Endothelial cell of umbilical vein (primary cell): ENCODE results near the gene AQP10. TPM values are rescaled to one million over a fixed set of nuclear protein-coding genes. Genes with fewer than 3 reads are reported as not detected.

Experiments
- Bru-seq: library from RNA; stranded (reverse); fragments of 400-500 nt; gene quantifications from one replicate; lab custom pipeline; 2021; lab: Mats Ljungman, UMichigan
- BruChase-seq, 2 experiments: library from RNA; stranded (reverse); fragments of 400-500 nt; gene quantifications; one replicate each; lab custom pipeline; 2021; lab: Mats Ljungman, UMichigan
- BruUV-seq: library from RNA; stranded (reverse); fragments of 400-500 nt; replicated peaks from 2 replicates; lab custom pipeline; 2021; lab: Mats Ljungman, UMichigan
- CTCF ChIA-PET: fragments of 300-600, 350-600 bp; sonication (Branson Sonifier 250); formaldehyde crosslinking; loops from one replicate; lab custom pipeline; 2021; ENCODE audit warnings: antibody characterized with exemption, inconsistent platforms; lab: Charles Lee
- POLR2A ChIA-PET: fragments of 300-600, 350-600 bp; sonication (Branson Sonifier 250); formaldehyde crosslinking; loops from one replicate; lab custom pipeline; 2021; ENCODE audit warnings: antibody characterized with exemption, inconsistent platforms; lab: Charles Lee
- DNase-seq: peaks from one replicate; pipeline ENCODE4 v3.0.0-alpha.2; 2011; ENCODE audit warnings: low read depth, low spot score
- FAIRE-seq: peaks from 2 replicates; lab custom pipeline; 2011; peaks lifted over from hg19 to GRCh38; lab: Jason Lieb, UNC
- H2AFZ ChIP-seq: 2 replicates; pipeline ENCODE4 v1.6.0; 2012; ENCODE audit warnings: low read depth, low read length, control low read depth, inconsistent platforms
- H3K27ac ChIP-seq: 2 replicates; pipeline ENCODE4 v1.5.1; 2011; ENCODE audit warnings: low read depth, mild to moderate bottlenecking, control low read depth, low read length, moderate library complexity; ENCODE audit not compliant: insufficient read depth
- H3K27me3 ChIP-seq, 2 experiments: 2 replicates each; pipeline versions ENCODE4 v1.6.0 to v1.6.1; 2011; ENCODE audit warnings: low read length in 2 of 2, mixed read lengths in 1 of 2; ENCODE audit not compliant: control insufficient read depth in 2 of 2, insufficient read depth in 2 of 2
- H3K36me3 ChIP-seq, 2 experiments: 2 replicates in 1 of 2; 3 replicates in 1 of 2; pipeline ENCODE4 v1.5.1; 2011; ENCODE audit warnings: low read length in 2 of 2, mild to moderate bottlenecking in 1 of 2, moderate library complexity in 1 of 2; ENCODE audit not compliant: control insufficient read depth in 2 of 2, insufficient read depth in 2 of 2; ENCODE audit errors: extremely low read depth in 1 of 2
- H3K4me1 ChIP-seq: 3 replicates; pipeline ENCODE4 v1.5.1; 2011; ENCODE audit warnings: mild to moderate bottlenecking, low read length; ENCODE audit not compliant: control insufficient read depth, insufficient read depth; ENCODE audit errors: extremely low read depth
- H3K4me2 ChIP-seq: 2 replicates; pipeline ENCODE4 v1.6.1; 2011; ENCODE audit warnings: low read length, control low read depth, mixed read lengths; ENCODE audit not compliant: insufficient read depth
- H3K4me3 ChIP-seq, 3 experiments: fragments of 200-600 bp in 1 of 3; sonication (generic), shearing (Covaris generic) in 1 of 3; replicated peaks in 1 of 3; 2 replicates each; pipeline ENCODE4 v1.5.1; 2011 to 2016; ENCODE audit warnings: control low read depth in 3 of 3, low read length in 3 of 3, mild to moderate bottlenecking in 2 of 3, inconsistent platforms in 1 of 3, low read depth in 1 of 3, moderate library complexity in 1 of 3; ENCODE audit not compliant: insufficient read depth in 1 of 3
- H3K79me2 ChIP-seq: 2 replicates; pipeline ENCODE4 v1.6.0; 2012; ENCODE audit warnings: low read length, inconsistent platforms; ENCODE audit not compliant: control insufficient read depth, insufficient read depth
- H3K9ac ChIP-seq: replicated peaks from 2 replicates; pipeline ENCODE3; 2011; ENCODE audit warnings: low read length, control low read depth; ENCODE audit not compliant: insufficient read depth; ENCODE audit errors: extremely low read depth
- H3K9me1 ChIP-seq: replicated peaks from 3 replicates; pipeline ENCODE4 v1.6.0; 2011; ENCODE audit warnings: mild to moderate bottlenecking, low read length; ENCODE audit not compliant: control insufficient read depth, insufficient read depth; ENCODE audit errors: extremely low read depth
- H3K9me3 ChIP-seq: replicated peaks from 2 replicates; pipeline ENCODE4 v1.5.1; 2012; ENCODE audit warnings: low read length, inconsistent platforms; ENCODE audit not compliant: control insufficient read depth, insufficient read depth
- H4K20me1 ChIP-seq: replicated peaks from 2 replicates; pipeline ENCODE3; 2011; ENCODE audit warnings: mild to moderate bottlenecking, low read length; ENCODE audit not compliant: control insufficient read depth, insufficient read depth; ENCODE audit errors: extremely low read depth
- EZH2 ChIP-seq: IDR thresholded peaks from 2 replicates; pipeline ENCODE4 v1.6.1; 2012; ENCODE audit warnings: borderline replicate concordance, low read depth, mild to moderate bottlenecking, moderate library complexity, low read length, inconsistent platforms; ENCODE audit not compliant: severe bottlenecking
- JUN ChIP-seq: IDR thresholded peaks from 2 replicates; pipeline ENCODE4 v1.6.1; 2011; ENCODE audit warnings: borderline replicate concordance, low read depth; ENCODE audit not compliant: insufficient read length, insufficient read depth
- dilution Hi-C: fragments of 300-500 bp; cut with MboI; formaldehyde crosslinking; loops from one replicate; pipeline ENCODE4 v1.15.0; 2019; ENCODE audit warnings: low sequenced_read_pairs; ENCODE audit not compliant: extremely low pct_ligation_motif_present
- intact Hi-C: fragments of 100-400 bp; cut with micrococcal nuclease; formaldehyde crosslinking; loops from one replicate; pipeline ENCODE4 v1.10.0; 2022
- long read RNA-seq: library from polyadenylated mRNA; stranded (forward); transcript quantifications from one replicate; pipeline ENCODE4 v2.0.0, GENCODE V29; 2021
- polyA minus RNA-seq, 3 experiments: library from RNA; depleted of rRNA, polyadenylated mRNA; stranded (reverse); fragments of >200 nt; gene quantifications; 1 replicate in 1 of 3; 2 replicates in 2 of 3; pipeline ENCODE4 v1.2.3, GENCODE V29; 2011
- polyA plus RNA-seq, 4 experiments: library from polyadenylated mRNA; depleted of rRNA in 3 of 4; stranded (reverse) in 3 of 4; unstranded in 1 of 4; fragments of >200 nt; gene quantifications; 2 replicates each; pipeline versions ENCODE4 v1.2.1 to v1.2.3, GENCODE V29; 2011 to 2012; ENCODE audit warnings: missing spikeins in 1 of 4
- total RNA-seq: library from RNA; stranded (reverse); gene quantifications from 2 replicates; pipeline ENCODE4 v1.2.3, GENCODE V29; 2021

The AQP10 gene
- not detected in 2 replicates for total RNA-seq
- 0.08 TPM in 1 of 2 replicates, not detected in the other for polyA plus RNA-seq
- polyA plus RNA-seq (2011; cell fraction: cytosol; rRNA removed), result not detected in 2 replicates
- 0.07 TPM in 1 of 2 replicates, not detected in the other for polyA plus RNA-seq (2011; cell fraction: nucleus; rRNA removed)
- polyA plus RNA-seq (2012), result not detected in 2 replicates
- polyA minus RNA-seq, result 0.49 and 1.0 TPM in 2 replicates
- not detected for polyA minus RNA-seq (2011; cell fraction: cytosol; rRNA and poly(A)+ RNA removed)
- not detected in 2 replicates for polyA minus RNA-seq (2011; cell fraction: nucleus; rRNA and poly(A)+ RNA removed)
- Bru-seq, nascent RNA, result percentile 17 among the genes with signal in this experiment
- BruChase-seq, experiment 1, labeled RNA remaining after a 6-hour chase, result not detected
- not detected for BruChase-seq, experiment 2, labeled RNA remaining after a 2-hour chase
- long read RNA-seq, partial matches to known transcripts, result 1 of 1 reads
- long read RNA-seq, other reads (novel, unspliced or antisense), result 0 of 1 reads

GRCh38 chr1:154320882-154321608 is at the start of gene AQP10:
TSS of gene AQP10 (plus strand) at chr1:154321093. CDS start at chr1:154321156, 63 bp downstream.
- Histone ChIP-seq H3K9me1 (no peaks in the 10 kb centered on the region), H3K4me3 (no peak within 1 kb of the TSS), H3K36me3 (no peaks in the 10 kb centered on the region), H3K9ac (no peak within 1 kb of the TSS), H3K27me3 (peaks cover 0 to 8% of the 10 kb centered on the region in 2 experiments), H4K20me1 (no peaks in the 10 kb centered on the region), H2AFZ (no peak within 1 kb of the TSS), H3K4me1 (no peaks in the 10 kb centered on the region), H3K9me3 (no peaks in the 10 kb centered on the region), H3K4me2 (no peak within 1 kb of the TSS), H3K79me2 (no peaks in the 10 kb centered on the region), H3K27ac (no peak within 1 kb of the TSS)
- FAIRE-seq (peak; percentile 15), DNase-seq (peak; percentile 51)
- intact Hi-C loops (no loop called here), dilution Hi-C loops (no loop called here)
- CTCF ChIA-PET, result interaction anchor here (1.1 to 7.8 kb wide), 2 partner anchors 9 to 14 kb away, joined by 4 to 210 read pairs; no protein-coding TSS in a partner anchor
- POLR2A ChIA-PET, result no interaction called here
- TF ChIP-seq EZH2 (no peak), JUN (no peak)
- no TSS peak for BruUV-seq
